NCI-H2107 (cell line): ENCODE results near the gene CNFN.
"Not testable (repeated sequence)": the region's sequence is repeated elsewhere in the genome, so short reads cannot be mapped to it uniquely, and the experiment has no call there.

Source experiments
- DNase-seq: peaks from one replicate; lab custom pipeline; 2025; lab: John Stamatoyannopoulos, UW

The CNFN gene

GRCh38 chr19:42351079-42351735, 38.9 kb downstream of the CNFN start:
- DNase-seq = no peak

- DNase-seq = no peak
Observed at GRCh38 chr19:42350417-42350816, 39.7 kb downstream of the CNFN start.

DNA sequence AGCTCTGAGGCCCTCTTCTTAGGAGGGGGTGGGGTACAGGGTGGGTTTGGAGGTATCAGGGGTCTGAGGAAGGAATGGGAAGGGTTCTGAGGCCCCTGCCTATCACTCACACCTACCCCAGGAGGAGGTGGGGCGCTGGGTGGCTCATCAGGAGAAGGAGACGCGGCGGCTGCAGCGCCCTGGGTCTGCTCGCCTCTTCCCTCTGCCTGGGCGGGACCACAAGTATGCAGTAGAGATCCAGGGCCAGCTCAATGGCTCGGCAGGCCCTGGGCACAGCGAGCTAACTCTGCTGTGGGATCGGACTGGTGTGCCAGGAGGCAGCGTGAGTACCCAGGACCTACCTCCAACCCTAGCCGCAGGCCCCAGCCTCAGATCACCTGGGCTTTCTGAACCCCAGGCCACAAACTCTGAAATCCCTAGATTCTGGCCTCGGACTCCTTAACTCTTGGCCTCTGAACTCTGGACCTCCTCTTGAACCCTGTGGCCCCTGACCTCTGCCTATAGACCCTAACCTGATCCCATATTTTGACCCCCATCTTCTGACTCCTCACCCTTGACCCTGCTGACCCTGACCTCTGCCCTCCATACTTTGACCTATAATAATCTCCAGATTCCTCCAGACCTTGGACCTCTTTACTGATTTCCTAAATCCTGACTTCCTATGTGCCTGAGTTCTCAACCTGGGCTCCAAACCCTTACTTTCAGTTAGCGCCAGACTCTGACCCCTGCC, 40.6 kb downstream of the CNFN start:
- no peak for DNase-seq

- DNase-seq = no peak
Observed at GRCh38 chr19:42348211-42348610, 41.9 kb downstream of the CNFN start.

DNA sequence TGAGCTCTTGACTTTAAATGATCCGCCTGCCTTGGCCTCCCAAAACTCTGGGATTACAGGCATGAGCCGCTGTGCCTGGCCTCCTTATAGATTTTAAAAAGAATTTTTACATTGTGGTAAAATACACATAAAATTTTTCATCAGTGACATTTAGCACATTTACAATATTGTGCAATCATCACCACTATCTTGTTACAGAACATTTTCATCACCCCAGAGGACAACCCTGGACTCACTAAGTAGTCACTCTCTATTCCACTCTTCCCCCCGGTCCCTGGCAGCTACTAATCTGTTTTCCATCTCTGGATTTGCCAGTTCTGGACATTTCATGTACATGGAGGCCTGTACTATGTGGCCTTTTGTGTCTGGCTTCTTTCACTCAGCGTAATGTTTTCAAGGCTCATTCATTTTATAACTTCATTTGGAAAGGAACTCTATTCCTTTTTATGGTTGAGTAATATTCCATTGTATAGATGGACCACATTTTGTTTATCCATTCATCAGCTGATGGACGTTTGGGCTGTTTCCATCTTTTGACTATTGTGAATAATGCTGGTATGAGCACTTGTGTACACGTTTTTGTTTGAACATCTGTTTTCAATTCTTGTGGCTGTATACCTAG, 44.8 kb downstream of the CNFN start:
- no peak for DNase-seq

DNA sequence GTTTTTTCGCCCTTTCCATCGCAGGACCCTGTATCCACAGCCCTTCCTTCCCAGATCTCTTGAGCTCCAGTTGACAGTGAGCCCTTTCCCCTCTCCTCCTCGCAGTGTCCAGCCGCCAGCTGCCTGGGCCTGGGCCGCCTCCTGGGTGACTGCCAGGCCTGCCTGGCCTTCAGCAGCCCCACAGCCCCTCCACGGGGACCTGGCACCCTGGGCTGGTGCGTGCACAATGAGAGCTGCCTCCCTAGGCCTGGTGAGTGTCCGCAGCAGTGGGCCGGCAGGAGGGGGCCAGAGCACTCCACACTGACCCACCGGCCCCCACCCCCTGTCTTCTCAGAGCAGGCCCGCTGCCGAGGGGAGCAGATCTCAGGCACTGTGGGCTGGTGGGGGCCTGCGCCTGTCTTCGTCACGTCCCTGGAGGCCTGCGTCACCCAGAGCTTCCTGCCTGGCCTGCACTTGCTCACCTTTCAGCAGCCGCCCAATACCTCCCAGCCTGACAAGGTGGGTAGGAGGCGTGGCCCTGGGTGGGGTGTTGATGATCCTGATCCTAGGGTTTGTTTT, 45.7 kb downstream of the CNFN start:
- DNase-seq = no peak

- no peak for DNase-seq
Observed at GRCh38 chr19:42343344-42344110, 46.6 kb downstream of the CNFN start.

DNA sequence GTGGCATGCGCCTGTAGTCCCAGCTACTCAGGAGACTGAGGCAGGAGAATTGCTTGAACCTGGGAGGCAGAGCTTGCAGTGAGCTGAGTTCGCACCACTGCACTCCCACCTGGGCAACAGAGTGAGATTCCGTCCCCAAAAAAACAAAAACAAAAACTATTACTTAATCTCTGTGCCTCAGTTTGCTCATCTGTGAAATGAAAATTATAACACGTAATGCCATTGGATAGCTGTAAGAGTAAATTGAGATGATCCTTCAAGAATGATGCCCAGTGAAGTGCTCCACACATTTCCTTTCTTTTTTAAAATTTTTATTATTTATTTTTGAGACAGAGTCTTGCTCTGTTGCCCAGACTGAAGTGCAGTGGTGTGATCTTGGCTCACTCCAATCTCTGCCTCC, 50.2 kb downstream of the CNFN start:
- not testable (repeated sequence) for DNase-seq

DNA sequence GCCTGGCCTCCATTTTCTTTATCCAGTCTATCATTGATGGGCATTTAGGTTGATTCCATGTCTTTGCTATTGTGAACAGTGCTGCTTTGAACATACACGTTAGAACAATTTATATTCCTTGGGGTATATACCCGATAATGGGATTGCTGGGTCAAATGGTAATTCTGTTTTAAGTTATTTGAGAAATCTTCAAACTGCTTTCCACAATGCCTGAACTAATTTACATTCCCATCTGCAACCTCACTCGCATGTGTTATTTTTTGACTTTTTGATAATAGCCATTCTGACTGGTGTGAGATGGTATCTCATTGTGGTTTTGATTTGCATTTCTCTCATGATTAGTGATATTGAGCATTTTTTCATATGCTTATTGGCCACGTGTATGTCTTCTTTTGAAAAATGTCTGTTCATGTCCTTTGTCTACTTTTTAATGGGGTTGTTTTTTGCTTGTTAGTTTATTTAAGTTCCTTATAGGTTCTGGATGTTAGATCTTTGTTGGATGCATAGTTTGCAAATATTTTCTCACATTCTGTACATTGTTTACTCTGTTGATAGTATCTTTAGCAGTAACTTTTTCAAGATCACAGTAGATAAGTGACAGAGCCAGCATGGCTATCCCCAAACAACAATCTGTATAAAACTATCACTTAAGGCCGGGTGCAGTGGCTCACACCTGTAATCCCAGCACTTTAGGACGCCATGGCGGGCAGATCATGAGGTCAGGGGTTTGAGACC, 50.8 kb downstream of the CNFN start:
- not testable (repeated sequence) for DNase-seq
